Stimulated activated CD8-positive, alpha-beta memory T cell treated with anti-CD3 and anti-CD28 coated beads, Interleukin-15, amount 100 ng/mL, for 1 hour (primary cell): ENCODE measurements around the gene HSBP1L1.
"Not testable (repeated sequence)": the region's sequence is repeated elsewhere in the genome, so short reads cannot be mapped to it uniquely, and the experiment has no call there.

ENCODE experiments used
- DNase-seq: peaks from one replicate; pipeline ENCODE4 v3.0.0-alpha.2; 2020; ENCODE audit warnings: low read depth

HSBP1L1 gene

DNA sequence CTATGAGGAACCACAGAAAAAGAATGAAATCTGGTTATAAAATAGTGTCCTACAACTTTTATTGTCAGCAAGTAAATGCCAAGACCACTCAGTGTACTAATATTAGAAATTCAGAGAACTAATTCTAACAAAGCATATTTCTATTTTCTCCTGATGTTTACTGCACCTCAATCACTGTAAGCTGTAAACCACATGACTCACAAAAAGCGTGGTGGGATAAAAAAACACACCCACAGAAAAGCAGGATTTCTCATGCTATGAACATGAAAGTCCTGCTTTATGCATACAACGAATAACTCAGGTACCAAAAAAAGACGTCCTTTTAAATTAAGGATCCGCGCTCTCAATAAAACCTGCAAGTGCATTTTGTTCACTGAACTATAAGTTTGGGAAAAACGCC lies 23.1 kb downstream of the HSBP1L1 start:
- DNase-seq, result no peak

DNA sequence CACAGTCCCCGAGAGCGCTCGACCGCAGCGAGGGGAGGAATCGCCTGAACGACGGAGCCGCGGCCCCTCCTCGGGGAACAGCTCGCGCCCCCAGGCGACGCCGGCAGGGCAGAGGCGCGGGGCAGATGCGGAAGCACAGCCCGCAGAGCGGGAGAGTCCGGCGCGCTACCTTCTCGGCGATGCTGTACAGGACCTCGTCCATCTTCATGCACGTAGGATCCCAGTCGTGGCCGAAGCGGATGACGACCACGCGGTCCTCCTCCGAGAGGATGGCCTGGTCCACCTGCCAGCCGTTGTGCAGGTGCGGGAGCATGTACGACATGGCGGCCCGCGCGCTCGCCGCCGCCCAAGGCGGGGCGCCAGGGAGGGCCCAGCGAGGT lies 23.6 kb downstream of the HSBP1L1 start:
- peak; percentile 26 for DNase-seq

DNA sequence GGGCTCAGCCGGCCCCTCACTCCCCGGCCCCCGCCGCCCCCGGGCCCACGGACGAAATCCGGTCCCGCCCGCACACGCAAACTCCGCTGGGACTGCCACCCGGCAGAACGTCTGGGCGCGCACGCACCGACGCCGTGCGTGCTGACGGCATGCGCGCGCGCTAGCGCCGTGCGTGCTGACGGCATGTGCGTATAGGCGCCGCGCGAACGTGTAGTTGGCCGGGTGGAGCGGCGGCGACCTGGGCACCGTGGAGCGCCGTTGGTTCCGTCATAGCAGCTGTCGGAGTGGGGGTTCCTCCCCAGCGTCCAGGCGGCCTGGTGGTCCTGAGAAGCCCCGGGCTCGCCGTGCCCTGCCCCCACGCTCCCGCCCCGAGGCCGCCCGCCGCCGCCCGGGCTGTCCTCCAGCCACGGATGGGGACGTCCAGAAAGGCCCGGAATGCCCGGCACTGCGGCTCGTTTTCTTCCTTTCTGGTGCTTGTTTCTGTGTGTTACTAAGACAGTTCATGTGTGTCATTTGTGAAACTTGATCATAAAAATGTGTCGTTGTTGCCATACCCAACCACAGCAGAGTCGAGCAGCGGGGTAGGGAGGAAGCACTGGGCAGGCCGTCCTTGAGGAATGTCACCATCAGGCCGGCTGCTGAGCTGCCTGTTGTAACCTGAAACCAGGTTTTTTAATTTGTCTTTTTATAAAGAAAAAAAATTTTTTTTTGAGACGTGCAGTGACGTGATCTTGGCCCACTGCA lies 24.2 kb downstream of the HSBP1L1 start, which contains the start of gene TXNL4A:
Gene TXNL4A, minus strand, starts transcription at position 113 of the 744 bp plus-strand sequence. CDS start 171 bp downstream, outside the sequence.
- DNase-seq, result peak; percentile 72

DNA sequence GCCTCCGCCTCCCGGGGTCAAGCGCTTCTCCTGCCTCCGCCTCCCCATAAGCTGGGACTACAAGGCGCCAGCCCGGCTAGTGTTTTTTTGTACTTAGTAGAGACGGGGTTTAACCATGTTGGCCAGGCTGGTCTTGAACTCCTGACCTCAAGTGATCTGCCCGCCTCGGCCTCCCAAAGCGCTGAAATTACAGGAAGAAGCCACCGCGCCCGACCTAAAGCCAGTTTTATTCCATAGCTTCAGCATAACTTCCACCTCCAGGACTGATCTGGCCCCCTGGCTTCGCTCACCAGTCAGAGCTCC lies 24.7 kb downstream of the HSBP1L1 start:
- no peak for DNase-seq

DNA sequence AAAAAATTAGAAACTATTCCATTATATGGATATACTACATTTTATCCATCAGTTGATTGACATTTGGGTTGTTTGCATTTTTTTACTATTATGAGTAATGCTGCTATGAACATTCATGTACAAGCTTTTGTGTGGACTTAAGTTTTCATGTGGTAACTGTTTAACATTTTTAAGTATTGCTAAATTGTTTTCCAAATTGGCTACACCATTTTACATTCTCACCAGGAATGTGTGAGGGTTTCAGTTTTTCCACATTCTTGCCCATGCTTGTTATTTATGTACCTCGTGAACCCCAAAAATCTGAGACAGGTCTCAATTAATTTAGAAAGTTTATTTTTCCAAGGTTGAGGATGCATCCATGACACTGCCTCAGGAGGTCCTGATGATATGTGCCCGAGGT lies 27.1 kb downstream of the HSBP1L1 start:
- DNase-seq, result no peak

DNA sequence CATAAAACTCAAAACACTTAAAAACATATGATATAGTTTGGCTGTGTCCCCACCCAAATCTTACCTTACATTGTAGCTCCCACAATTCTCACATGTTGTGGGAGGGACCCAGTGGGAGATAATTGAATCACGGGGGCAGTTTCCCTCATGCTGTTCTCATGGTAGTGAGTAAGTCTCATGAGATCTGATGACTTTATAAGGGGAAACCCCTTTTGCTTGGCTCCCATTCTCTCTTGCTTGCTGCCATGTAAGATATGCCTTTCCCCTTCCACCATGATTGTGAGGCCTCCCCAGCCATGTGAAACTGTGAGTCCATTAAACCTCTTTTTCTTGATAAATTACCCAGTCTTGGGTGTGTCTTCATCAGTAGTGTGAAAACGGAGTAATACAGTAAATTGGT lies 35.3 kb downstream of the HSBP1L1 start:
- DNase-seq, result not testable (repeated sequence)

DNA sequence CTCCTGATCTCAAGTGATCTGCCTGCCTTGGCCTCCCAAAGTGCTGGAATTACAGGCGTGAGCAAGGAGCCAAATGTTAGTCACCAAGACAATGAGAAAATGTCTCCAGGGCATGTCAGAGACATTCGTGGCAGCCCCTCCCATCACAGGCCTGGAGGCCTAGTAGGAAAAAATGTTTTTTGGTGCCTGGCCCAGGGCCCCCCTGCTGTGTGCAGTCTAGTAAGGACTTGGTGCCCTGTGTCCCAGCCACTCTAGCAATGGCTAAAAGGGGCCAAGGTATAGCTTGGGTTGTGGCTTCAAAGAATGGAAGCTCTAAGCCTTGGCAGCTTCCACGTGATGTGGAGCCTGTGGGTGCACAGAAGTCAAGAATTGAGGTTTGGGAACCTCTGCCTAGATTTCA lies 36.4 kb downstream of the HSBP1L1 start:
- DNase-seq, result no peak

DNA sequence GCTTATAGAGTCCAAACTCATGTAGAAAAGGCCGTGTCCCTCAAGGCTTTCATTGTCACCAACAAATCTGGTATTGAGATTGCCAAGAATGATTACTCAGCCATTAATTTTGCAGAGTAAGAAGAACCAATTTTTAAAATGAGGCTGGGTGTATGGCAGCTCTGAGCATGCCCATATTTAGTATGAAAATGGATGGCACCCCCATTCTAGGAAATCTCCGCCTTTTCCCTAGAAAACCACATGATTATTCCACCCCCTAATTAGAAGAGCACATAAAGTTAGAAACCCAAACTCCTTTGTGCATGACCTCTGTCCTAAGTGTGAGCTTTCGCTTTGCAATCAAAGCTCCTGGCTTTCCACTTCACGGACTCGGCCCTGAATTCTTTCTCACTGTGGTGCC lies 38.0 kb downstream of the HSBP1L1 start:
- DNase-seq, result no peak

DNA sequence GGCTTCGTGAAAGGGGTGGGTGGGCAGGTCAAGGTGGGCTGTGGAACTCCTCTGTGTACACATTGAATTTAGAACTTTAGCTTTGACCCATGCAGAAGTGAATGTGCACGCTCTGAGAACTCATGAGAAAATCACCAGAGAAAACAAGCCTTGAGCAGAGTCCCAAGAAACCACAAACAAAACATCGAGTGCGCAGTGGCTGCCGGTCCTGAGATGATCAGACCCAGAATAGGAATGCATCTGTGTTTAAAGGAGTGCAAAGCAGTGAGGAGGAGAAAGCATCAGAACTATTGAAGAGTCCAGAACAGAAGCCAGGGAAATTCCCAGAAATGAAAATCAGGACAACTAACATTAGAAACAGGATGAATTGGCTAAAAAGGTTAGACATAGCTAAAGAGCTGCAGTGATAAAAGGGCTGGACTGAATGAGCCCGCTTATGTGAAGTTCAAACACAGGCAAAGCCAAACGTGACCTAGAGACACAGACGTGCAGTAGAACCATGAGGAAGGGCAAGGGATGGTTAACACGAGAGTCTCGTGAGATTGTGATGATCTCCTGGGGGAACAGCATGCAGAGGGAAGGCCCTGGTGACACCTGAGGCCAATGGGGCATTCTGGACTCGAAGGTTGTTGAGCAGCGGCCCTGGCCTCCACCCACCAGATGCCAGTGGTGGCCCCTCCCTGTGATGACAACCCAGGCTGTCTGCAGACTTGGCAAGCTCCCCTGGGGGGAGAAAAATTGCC lies 40.3 kb downstream of the HSBP1L1 start:
- no peak for DNase-seq

DNA sequence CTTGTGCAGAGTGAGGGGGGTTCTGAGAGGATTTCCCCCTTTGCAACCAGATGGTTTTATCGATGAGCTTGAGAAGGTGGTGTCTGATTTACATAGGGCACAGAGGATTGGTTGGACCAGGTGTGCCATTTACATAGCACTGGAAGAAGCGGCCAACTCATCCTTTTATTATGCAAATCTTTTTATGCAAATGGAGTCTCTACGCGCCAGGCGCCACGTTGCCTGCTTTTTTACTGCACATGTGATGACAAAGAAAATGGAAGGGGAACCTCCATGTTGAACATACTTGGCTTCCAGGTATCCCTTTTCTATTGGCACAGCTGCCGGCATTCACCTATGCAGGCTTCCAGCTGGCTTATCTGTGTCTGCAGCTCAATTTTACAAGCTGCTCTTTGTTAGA lies 42.3 kb downstream of the HSBP1L1 start:
- no peak for DNase-seq

DNA sequence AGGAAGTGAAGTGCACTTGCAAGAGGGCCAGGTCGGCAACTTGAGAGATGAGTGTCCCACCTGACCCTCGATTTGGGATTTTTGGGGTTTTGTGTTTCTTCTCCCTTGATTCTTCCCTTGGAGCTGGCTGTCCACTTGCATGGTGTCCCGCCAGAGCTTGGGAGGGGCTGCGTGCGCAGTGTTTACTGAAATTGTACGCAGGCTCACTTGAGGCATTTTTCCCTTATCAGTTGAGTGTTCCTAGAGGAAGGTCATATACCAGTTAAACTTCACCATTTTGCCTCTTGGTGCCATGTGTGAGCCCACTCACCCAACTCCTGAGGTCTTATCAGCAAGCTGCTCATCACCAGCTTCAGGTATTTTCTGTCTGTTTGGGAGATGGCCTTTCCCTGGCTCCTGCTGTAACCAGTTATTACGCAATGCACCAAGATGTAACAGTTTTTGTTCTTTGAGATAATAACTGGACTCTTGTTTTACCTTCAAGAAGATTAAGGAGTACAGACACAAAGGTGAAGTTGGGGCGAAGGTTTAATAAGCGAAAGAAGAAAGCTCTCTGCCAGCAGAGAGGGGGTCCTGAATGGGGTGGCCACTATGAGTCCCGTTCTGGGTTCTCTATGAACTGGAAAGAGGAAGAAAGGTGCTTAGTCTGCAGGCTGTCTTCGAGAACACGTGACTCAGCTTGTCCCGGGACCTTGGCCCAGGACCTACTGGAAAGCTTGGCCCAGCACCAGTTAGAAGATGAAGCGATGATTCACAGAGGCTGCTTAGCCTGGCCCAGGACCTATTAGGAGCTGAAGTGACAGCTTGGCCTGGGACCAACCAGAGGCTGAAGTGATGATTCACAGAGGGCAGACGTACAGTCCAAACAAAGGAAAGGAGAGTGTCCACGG lies 45.5 kb downstream of the HSBP1L1 start:
- DNase-seq, result no peak

DNA sequence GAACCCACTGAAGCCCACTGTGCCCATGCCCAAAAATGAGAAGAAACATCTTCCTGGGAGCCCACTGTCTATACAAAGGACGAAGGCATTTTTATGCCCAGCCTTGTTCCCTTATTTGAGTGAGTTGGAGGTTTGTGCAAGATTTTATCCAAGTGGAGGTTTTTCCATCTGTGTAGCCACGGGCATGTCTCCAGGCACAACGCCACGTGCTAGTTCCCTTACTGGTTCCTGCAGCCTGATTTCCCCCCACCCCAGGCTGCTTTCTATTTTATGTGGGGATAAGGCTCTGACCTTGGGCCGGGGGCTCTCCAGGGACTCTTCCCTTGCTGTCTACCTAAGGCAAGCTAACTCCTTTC lies 46.1 kb downstream of the HSBP1L1 start:
- DNase-seq, result no peak

DNA sequence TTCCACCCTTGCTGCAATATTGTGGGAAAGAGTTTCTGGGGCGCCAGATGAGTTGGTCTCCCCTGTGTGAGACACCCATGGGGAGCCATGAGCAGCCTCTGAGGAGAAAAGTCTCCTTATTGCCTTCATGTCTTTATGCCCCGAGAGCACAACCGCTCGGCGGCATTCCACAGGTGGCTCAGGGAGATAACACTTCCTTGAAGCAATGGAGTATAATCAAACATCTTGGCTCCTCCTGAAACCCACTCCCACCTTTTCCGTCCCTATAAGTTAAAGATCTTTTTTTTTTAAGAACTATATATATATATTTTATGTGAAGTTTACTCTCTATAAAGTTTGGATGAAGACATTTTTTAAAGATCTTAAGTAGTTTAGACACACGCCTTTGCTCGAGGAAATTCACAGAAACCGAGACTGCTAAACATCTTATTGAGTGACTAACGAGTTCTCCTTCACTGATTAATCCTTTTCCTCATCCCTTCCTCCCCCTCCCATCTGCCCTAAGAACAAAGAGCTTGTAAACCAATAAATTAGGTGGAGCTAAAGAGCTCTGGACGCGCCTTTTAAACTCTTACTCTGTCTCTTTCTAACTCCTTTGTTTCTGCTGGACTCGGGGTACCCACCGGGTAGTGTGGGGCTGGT lies 47.2 kb downstream of the HSBP1L1 start:
- DNase-seq, result not testable (repeated sequence)

DNA sequence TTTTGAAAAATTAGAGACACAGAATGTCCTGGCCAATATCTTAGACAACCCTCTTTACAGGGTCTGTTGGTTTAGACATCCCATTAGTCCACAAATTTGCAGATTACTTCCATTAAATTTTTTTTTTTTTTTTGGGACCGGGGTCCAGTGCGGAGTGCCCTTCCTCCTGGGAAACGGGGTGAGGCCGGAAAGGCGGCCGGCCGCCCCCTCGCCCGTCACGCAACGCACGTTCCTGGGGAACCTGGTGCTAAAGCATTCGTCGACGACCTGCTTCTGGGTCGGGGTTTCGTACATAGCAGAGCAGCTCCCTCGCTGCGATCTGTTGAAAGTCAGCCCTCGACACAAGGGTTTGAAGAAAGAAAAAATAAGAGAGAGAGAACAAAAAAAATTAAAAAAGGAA lies 48.3 kb downstream of the HSBP1L1 start:
- no peak for DNase-seq
